ENCODE data around the gene LYRM4. TPM values are rescaled to one million over a fixed set of nuclear protein-coding genes. Genes with fewer than 3 reads are reported as not detected.

The LYRM4 gene
- total and polyA plus RNA-seq, 9 of the 15 experiments (the other 6 are each of a cell fraction or from before 2014, with no cell fraction given), result 24.2 to 69.4 (median 41.8) TPM

GRCh38 chr6:5205877-5206850 lies 54.6 kb downstream of the LYRM4 start:
- FAIRE-seq (no peak), ATAC-seq (peak; percentile 84), DNase-seq (ENCODE audit: extremely low read depth in 1 of 4, low spot score in 3 of 4) (peak in 2 of 4 experiments; percentile 23 to 38)
- ChIA-PET CTCF (ENCODE audit: low intra/inter-chr PET ratio) (no interaction called here), POLR2A (interaction anchor here (0.5 to 3.0 kb wide), 7 partner anchors 9 to 802 kb away, joined by 3 to 14 read pairs (median 3); no protein-coding TSS in a partner anchor)
- H3K4me2 ChIP-seq (ENCODE audit: insufficient read depth, low read length), result no peak overlapping the region
- intact Hi-C loops (cut with micrococcal nuclease) (no loop called here), in situ Hi-C loops (cut with MboI) (no loop called here)
- H3K9ac ChIP-seq (ENCODE audit: insufficient read depth in 1 of 2, low read depth in 2 of 2, low read length in 2 of 2), result peak overlapping the region in 1 of 2 experiments; percentile 5; a peak in 1 of 4 replicates
- no peak overlapping the region for H3K27ac ChIP-seq (ENCODE audit: extremely low read depth, low read depth, low read length)
- H3K79me2 ChIP-seq (ENCODE audit: control insufficient read depth, insufficient read depth, low read length), result 0 out of 3 replicates have a peak, but pooled peaks cover 6% of the 10 kb centered on the region
- peaks cover 6% of the 10 kb centered on the region; the same call in 1 of the 2 replicates for H4K20me1 ChIP-seq (replicated peaks; ENCODE audit: control insufficient read depth, insufficient read depth, low read length)
- H2AFZ ChIP-seq (ENCODE audit: low read depth, low read length), result no peak overlapping the region
- H3K9me1 ChIP-seq (ENCODE audit: control insufficient read depth, insufficient read depth, low read length), result no peaks in the 10 kb centered on the region
- WGBS (ENCODE audit: insufficient coverage, low coverage, missing lambda C conversion rate), result 41% methylated on average over 7 of the region's 7 CpGs
- BruUV-seq (replicated peaks), result no TSS peak
- peaks cover 3 to 9% of the 10 kb centered on the region in 2 experiments; a peak in 4 of 5 replicates for H3K4me1 ChIP-seq (replicated peaks in 1 of 2; ENCODE audit: control insufficient read depth in 2 of 2, insufficient read depth in 2 of 2, low read length in 2 of 2)
- H3K9me3 ChIP-seq (replicated peaks; ENCODE audit: control insufficient read depth, insufficient read depth, low read depth, low read length), result no peaks in the 10 kb centered on the region
- H3K27me3 ChIP-seq (ENCODE audit: control insufficient read depth in 2 of 2, insufficient read depth in 2 of 2, low read length in 2 of 2), result no peaks in the 10 kb centered on the region
- peaks cover 15% of the 10 kb centered on the region for H3K36me3 ChIP-seq (ENCODE audit: control insufficient read depth, insufficient read depth, low read length)
- no peak overlapping the region for H3K4me3 ChIP-seq
- TF ChIP-seq ATF1 (CRISPR knock-in tag; IDR thresholded peaks at IDR 0.05) (no peak), ATF1 (tag; IDR thresholded peaks at IDR 0.05) (no peak), NRF1 (conservative IDR thresholded peaks at IDR 0.05 in 1 of 2, IDR thresholded peaks at IDR 0.05 in 1 of 2) (peak; percentile 43 to 55; a peak in 3 of 4 replicates), ATF3 (IDR thresholded peaks at IDR 0.05) (0 out of 2 replicates have a peak, but pooled peaks have one; percentile 13), ATF3 (CRISPR knock-in tag; conservative IDR thresholded peaks at IDR 0.05) (no peak), CEBPB (tag; IDR thresholded peaks at IDR 0.05) (peak; percentile 95), ZFPM2 (CRISPR knock-in tag; IDR thresholded peaks at IDR 0.05) (no peak), STAT5A (IDR thresholded peaks at IDR 0.05; ENCODE audit: borderline replicate concordance, low read length) (no peak), CBX5 (IDR thresholded peaks at IDR 0.05; ENCODE audit: borderline replicate concordance, low read depth) (no peak), FUS (optimal IDR thresholded peaks at IDR 0.05; ENCODE audit: low read depth, low read length) (no peak), NFIC (IDR thresholded peaks at IDR 0.05) (peak; percentile 85), ZNF445 (CRISPR knock-in tag; IDR thresholded peaks at IDR 0.05; ENCODE audit: low read depth) (no peak), SRSF7 (optimal IDR thresholded peaks at IDR 0.05; ENCODE audit: low read depth, low read length) (no peak), ZNF740 (CRISPR knock-in tag; IDR thresholded peaks at IDR 0.05) (0 out of 2 replicates have a peak, but pooled peaks have one; percentile 47), ZNF740 (tag; IDR thresholded peaks at IDR 0.05) (no peak), CEBPG (CRISPR knock-in tag; IDR thresholded peaks at IDR 0.05) (no peak), CEBPG (tag; conservative IDR thresholded peaks at IDR 0.05 in 1 of 2, IDR thresholded peaks at IDR 0.05 in 1 of 2) (peak; percentile 57 to 72), ARID1B (IDR thresholded peaks at IDR 0.05) (peak; percentile 18; the same call in 1 of the 2 replicates), FOXK2 (conservative IDR thresholded peaks at IDR 0.05 in 1 of 2, IDR thresholded peaks at IDR 0.05 in 1 of 2; ENCODE audit: low read depth in 2 of 2) (peak in 1 of 2 experiments; percentile 36; a peak in 1 of 4 replicates), SMAD1 (IDR thresholded peaks at IDR 0.05; ENCODE audit: low read depth, low read length, partially characterized antibody) (peak; percentile 42)

Measured in K562 (cell line).